ENCODE data around the gene MDFIC.

Gene MDFIC

GRCh38 chr7:114911411-114911810 lies 10.5 kb upstream of the MDFIC start:
- H3K9ac ChIP-seq (ENCODE audit: low read length) = no peak overlapping the region
- no peaks in the 10 kb centered on the region for H3K27me3 ChIP-seq (replicated peaks; ENCODE audit: insufficient read depth, low read length)
- no peaks in the 10 kb centered on the region for H3K9me3 ChIP-seq (replicated peaks; ENCODE audit: insufficient read depth, low read length)
- H3F3A ChIP-seq (ENCODE audit: insufficient read depth, low read length) = 0 out of 2 replicates have a peak, but pooled peaks cover under 1% of the 10 kb centered on the region
- H3K9me2 ChIP-seq (replicated peaks; ENCODE audit: insufficient read depth, low read length) = no peaks in the 10 kb centered on the region
- DNase-seq = no peak
- H3K79me2 ChIP-seq (ENCODE audit: low read length) = no peaks in the 10 kb centered on the region
- H3K36me3 ChIP-seq (replicated peaks; ENCODE audit: insufficient read depth, low read length) = no peaks in the 10 kb centered on the region
- no peaks in the 10 kb centered on the region for H4K20me1 ChIP-seq (ENCODE audit: insufficient read depth, low read length)
- H3K4me1 ChIP-seq (ENCODE audit: low read length) = peaks cover 2% of the 10 kb centered on the region
- H3K27ac ChIP-seq (ENCODE audit: low read length) = no peak overlapping the region
- no peak overlapping the region for H2AFZ ChIP-seq (ENCODE audit: low read length)
- TF ChIP-seq EZH2 (optimal IDR thresholded peaks at IDR 0.05; ENCODE audit: low read depth, low read length) (no peak), EZH2phosphoT487 (IDR thresholded peaks at IDR 0.05; ENCODE audit: low read length) (no peak)
- TF ChIP-seq, protein P1, sequence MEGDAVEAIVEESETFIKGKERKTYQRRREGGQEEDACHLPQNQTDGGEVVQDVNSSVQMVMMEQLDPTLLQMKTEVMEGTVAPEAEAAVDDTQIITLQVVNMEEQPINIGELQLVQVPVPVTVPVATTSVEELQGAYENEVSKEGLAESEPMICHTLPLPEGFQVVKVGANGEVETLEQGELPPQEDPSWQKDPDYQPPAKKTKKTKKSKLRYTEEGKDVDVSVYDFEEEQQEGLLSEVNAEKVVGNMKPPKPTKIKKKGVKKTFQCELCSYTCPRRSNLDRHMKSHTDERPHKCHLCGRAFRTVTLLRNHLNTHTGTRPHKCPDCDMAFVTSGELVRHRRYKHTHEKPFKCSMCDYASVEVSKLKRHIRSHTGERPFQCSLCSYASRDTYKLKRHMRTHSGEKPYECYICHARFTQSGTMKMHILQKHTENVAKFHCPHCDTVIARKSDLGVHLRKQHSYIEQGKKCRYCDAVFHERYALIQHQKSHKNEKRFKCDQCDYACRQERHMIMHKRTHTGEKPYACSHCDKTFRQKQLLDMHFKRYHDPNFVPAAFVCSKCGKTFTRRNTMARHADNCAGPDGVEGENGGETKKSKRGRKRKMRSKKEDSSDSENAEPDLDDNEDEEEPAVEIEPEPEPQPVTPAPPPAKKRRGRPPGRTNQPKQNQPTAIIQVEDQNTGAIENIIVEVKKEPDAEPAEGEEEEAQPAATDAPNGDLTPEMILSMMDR (IDR thresholded peaks at IDR 0.05; ENCODE audit: low read length) = no peak
- no peak overlapping the region for H3K4me2 ChIP-seq (ENCODE audit: low read depth, low read length)
- no peak overlapping the region for H3K4me3 ChIP-seq (ENCODE audit: low read length)

DNA sequence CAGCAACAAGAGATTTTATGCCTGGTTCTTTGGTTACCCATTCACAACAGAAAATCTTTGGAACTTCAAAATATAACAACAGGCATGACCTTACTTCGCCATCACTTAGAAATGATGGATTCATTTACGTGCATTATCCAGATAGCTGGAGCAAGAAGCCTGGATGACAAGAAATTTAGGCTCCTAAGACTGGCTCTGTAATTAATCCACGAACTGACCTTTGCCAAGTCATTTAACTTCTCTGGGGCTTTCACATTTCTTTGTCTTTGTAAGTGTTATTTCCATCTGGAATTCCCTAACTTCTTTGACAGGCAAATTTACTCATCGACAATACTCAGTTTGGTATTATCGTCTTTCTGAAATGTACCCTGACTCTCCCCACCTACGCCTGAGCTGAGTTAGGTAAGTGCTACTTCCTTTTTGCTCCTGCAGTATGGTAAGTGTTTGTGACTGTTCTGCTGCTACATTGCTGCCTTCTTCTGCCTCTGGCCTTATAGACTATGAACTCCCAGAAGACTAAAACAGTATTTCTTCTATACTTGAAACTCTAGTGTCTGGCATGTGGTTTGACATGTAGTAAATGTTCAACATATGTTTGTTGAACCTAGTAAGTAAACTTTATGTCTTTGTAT lies 5.5 kb upstream of the MDFIC start:
- H3F3A ChIP-seq (ENCODE audit: insufficient read depth, low read length) = peaks cover 7% of the 10 kb centered on the region
- no peak overlapping the region for H3K9ac ChIP-seq (ENCODE audit: low read length)
- H3K9me3 ChIP-seq (replicated peaks; ENCODE audit: insufficient read depth, low read length) = no peaks in the 10 kb centered on the region
- H3K4me3 ChIP-seq (ENCODE audit: low read length) = no peak overlapping the region
- no peak for DNase-seq
- H3K9me2 ChIP-seq (replicated peaks; ENCODE audit: insufficient read depth, low read length) = no peaks in the 10 kb centered on the region
- peak overlapping the region; percentile 32; the same call in 1 of the 2 replicates for H3K27ac ChIP-seq (ENCODE audit: low read length)
- no peaks in the 10 kb centered on the region for H3K36me3 ChIP-seq (replicated peaks; ENCODE audit: insufficient read depth, low read length)
- peak overlapping the region; percentile 1; the same call in 1 of the 2 replicates for H2AFZ ChIP-seq (ENCODE audit: low read length)
- H3K4me2 ChIP-seq (ENCODE audit: low read depth, low read length) = peak overlapping the region; percentile 24
- H3K27me3 ChIP-seq (replicated peaks; ENCODE audit: insufficient read depth, low read length) = no peaks in the 10 kb centered on the region
- no peaks in the 10 kb centered on the region for H3K79me2 ChIP-seq (ENCODE audit: low read length)
- peaks cover 28% of the 10 kb centered on the region for H3K4me1 ChIP-seq (ENCODE audit: low read length)
- H4K20me1 ChIP-seq (ENCODE audit: insufficient read depth, low read length) = no peaks in the 10 kb centered on the region
- no peak for TF ChIP-seq EZH2 (optimal IDR thresholded peaks at IDR 0.05; ENCODE audit: low read depth, low read length)
- TF ChIP-seq, protein P1 (IDR thresholded peaks at IDR 0.05; ENCODE audit: low read length) = no peak
- no peak for TF ChIP-seq EZH2phosphoT487 (IDR thresholded peaks at IDR 0.05; ENCODE audit: low read length)

GRCh38 chr7:114917211-114917839 lies 4.6 kb upstream of the MDFIC start:
- H3K79me2 ChIP-seq (ENCODE audit: low read length) = no peaks in the 10 kb centered on the region
- TF ChIP-seq, protein P1 (IDR thresholded peaks at IDR 0.05; ENCODE audit: low read length) = no peak
- TF ChIP-seq EZH2 (optimal IDR thresholded peaks at IDR 0.05; ENCODE audit: low read depth, low read length) (no peak), EZH2phosphoT487 (IDR thresholded peaks at IDR 0.05; ENCODE audit: low read length) (no peak)
- H3K9ac ChIP-seq (ENCODE audit: low read length) = peak overlapping the region; percentile 1; the same call in 1 of the 2 replicates
- peaks cover 14% of the 10 kb centered on the region for H3F3A ChIP-seq (ENCODE audit: insufficient read depth, low read length)
- no peaks in the 10 kb centered on the region for H3K9me2 ChIP-seq (replicated peaks; ENCODE audit: insufficient read depth, low read length)
- H3K9me3 ChIP-seq (replicated peaks; ENCODE audit: insufficient read depth, low read length) = no peaks in the 10 kb centered on the region
- no peaks in the 10 kb centered on the region for H3K36me3 ChIP-seq (replicated peaks; ENCODE audit: insufficient read depth, low read length)
- peak overlapping the region; percentile 37; the same call in 1 of the 2 replicates for H2AFZ ChIP-seq (ENCODE audit: low read length)
- peaks cover 31% of the 10 kb centered on the region for H3K4me1 ChIP-seq (ENCODE audit: low read length)
- H3K27ac ChIP-seq (ENCODE audit: low read length) = peak overlapping the region; percentile 32; the same call in 1 of the 2 replicates
- no peaks in the 10 kb centered on the region for H3K27me3 ChIP-seq (replicated peaks; ENCODE audit: insufficient read depth, low read length)
- H4K20me1 ChIP-seq (ENCODE audit: insufficient read depth, low read length) = no peaks in the 10 kb centered on the region
- no peak overlapping the region for H3K4me3 ChIP-seq (ENCODE audit: low read length)
- peak; percentile 40 for DNase-seq
- H3K4me2 ChIP-seq (ENCODE audit: low read depth, low read length) = peak overlapping the region; percentile 24

All from MM.1S (cell line).